GM12892 (cell line): ENCODE data around the gene TNFAIP2.

Source experiments
- POLR2A ChIP-seq: IDR thresholded peaks from 2 replicates; pipeline ENCODE4 v1.6.1; 2011; ENCODE audit warnings: low read depth, low read length, control low read depth
- POLR2AphosphoS5 ChIP-seq: IDR thresholded peaks from 2 replicates; pipeline ENCODE4 v1.6.1; 2011; ENCODE audit warnings: low read depth, low read length, control low read depth

DNA sequence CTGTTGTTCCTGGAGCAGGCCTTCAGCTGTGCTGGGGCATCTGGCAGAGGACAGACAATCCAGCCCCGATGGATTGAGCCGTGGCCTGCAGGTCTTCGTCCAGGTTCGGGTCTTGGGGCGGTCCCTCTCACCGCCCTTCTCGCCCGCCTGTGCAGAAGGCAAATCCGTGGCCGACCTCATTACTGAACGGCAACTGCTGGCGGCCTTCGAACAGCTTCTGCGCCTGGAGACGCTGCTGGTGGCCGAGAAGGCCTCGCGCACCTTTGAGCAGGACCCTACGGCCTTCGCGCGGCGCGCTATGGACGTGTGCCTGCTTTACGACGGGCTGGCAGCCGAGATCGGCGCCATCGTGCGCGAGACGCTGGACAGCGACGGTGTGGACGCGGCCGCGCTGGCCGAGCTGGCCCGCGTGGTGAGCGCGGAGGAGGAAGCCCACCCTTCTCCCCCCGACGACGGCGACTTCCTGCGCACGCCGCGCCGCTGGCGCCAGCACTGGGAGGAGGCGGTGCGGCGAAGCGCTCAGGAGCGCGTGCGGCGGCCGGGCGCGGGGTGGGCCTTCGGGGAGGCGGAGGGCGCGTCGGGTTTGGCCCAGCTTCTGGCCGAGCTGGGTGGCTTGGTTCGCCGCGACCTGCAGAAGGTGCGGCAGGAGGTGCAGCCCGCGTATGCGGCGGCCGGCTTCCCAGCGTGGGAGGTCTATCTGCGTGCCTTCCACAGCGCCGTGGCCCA is 21.1 kb upstream of the TNFAIP2 start:
- TF ChIP-seq POLR2A (no peak), POLR2AphosphoS5 (no peak)
